ENCODE results near the gene RHOBTB3. TPM values are rescaled to one million over a fixed set of nuclear protein-coding genes. Genes with fewer than 3 reads are reported as not detected.
A peak's percentile ranks its signal among the peaks of the same experiment; 100 is the strongest.

Gene RHOBTB3
- total RNA-seq, 1 donor from 2014 or later: 21.6 TPM

- Histone ChIP-seq H3K4me3 (ENCODE audit: low read depth, low read length) (no peak overlapping the region), H3K36me3 (ENCODE audit: control insufficient read depth, insufficient read depth, low read length) (no peaks in the 10 kb centered on the region), H3K27me3 (ENCODE audit: control insufficient read depth, insufficient read depth, low read length) (no peaks in the 10 kb centered on the region)
- DNase-seq (ENCODE audit: low read depth) (no peak), FAIRE-seq (no peak)
- TF ChIP-seq CTCF (IDR thresholded peaks at IDR 0.05; ENCODE audit: insufficient read depth, low read length, severe bottlenecking): no peak
Measured at GRCh38 chr5:95838001-95838520, 106.9 kb downstream of the RHOBTB3 start.

- DNase-seq (ENCODE audit: low read depth) (no peak), FAIRE-seq (no peak)
- Histone ChIP-seq H3K27me3 (ENCODE audit: control insufficient read depth, insufficient read depth, low read length) (no peaks in the 10 kb centered on the region), H3K4me3 (ENCODE audit: low read depth, low read length) (no peak overlapping the region), H3K36me3 (ENCODE audit: control insufficient read depth, insufficient read depth, low read length) (no peaks in the 10 kb centered on the region)
- TF ChIP-seq CTCF (IDR thresholded peaks at IDR 0.05; ENCODE audit: insufficient read depth, low read length, severe bottlenecking): no peak
Measured at GRCh38 chr5:95838556-95838955, 107.4 kb downstream of the RHOBTB3 start.

GRCh38 chr5:95839658-95840057 is 108.5 kb downstream of the RHOBTB3 start:
- H3K27me3 ChIP-seq (ENCODE audit: control insufficient read depth, insufficient read depth, low read length): no peaks in the 10 kb centered on the region
- no peaks in the 10 kb centered on the region for H3K36me3 ChIP-seq (ENCODE audit: control insufficient read depth, insufficient read depth, low read length)
- DNase-seq (ENCODE audit: low read depth) (peak; percentile 41), FAIRE-seq (no peak)
- no peak for TF ChIP-seq CTCF (IDR thresholded peaks at IDR 0.05; ENCODE audit: insufficient read depth, low read length, severe bottlenecking)
- H3K4me3 ChIP-seq (ENCODE audit: low read depth, low read length): no peak overlapping the region

GRCh38 chr5:95840956-95841705 is 110.0 kb downstream of the RHOBTB3 start:
- no peak for FAIRE-seq
- DNase-seq (ENCODE audit: low read depth): no peak
- Histone ChIP-seq H3K36me3 (ENCODE audit: control insufficient read depth, insufficient read depth, low read length) (no peaks in the 10 kb centered on the region), H3K27me3 (ENCODE audit: control insufficient read depth, insufficient read depth, low read length) (no peaks in the 10 kb centered on the region), H3K4me3 (ENCODE audit: low read depth, low read length) (no peak overlapping the region)
- no peak for TF ChIP-seq CTCF (IDR thresholded peaks at IDR 0.05; ENCODE audit: insufficient read depth, low read length, severe bottlenecking)

GRCh38 chr5:95841914-95842812 is 111.0 kb downstream of the RHOBTB3 start:
- Histone ChIP-seq H3K27me3 (ENCODE audit: control insufficient read depth, insufficient read depth, low read length) (no peaks in the 10 kb centered on the region), H3K36me3 (ENCODE audit: control insufficient read depth, insufficient read depth, low read length) (no peaks in the 10 kb centered on the region), H3K4me3 (ENCODE audit: low read depth, low read length) (no peak overlapping the region)
- DNase-seq (ENCODE audit: low read depth) (peak; percentile 97), FAIRE-seq (peak; percentile 60)
- no peak for TF ChIP-seq CTCF (IDR thresholded peaks at IDR 0.05; ENCODE audit: insufficient read depth, low read length, severe bottlenecking)
